Activated naive CD4-positive, alpha-beta T cell treated with anti-CD3 and anti-CD28 coated beads for 36 hours (primary cell): ENCODE results near the gene MTR. TPM values are rescaled to one million over a fixed set of nuclear protein-coding genes. Genes with fewer than 3 reads are reported as not detected.
A peak's percentile ranks its signal among the peaks of the same experiment; 100 is the strongest.

Source experiments
- CTCF ChIA-PET: fragments of 350-600 bp; sonication (Branson Sonifier 250); formaldehyde crosslinking; loops from one replicate; lab custom pipeline; 2021; ENCODE audit warnings: antibody characterized with exemption; lab: Charles Lee
- DNase-seq: peaks from one replicate; pipeline ENCODE4 v3.0.0-alpha.2; 2020
- H3K27ac Mint-ChIP-seq: one replicate; pipeline ENCODE4 v1.8.0; 2021; ENCODE audit warnings: mild to moderate bottlenecking, mixed read lengths
- H3K27me3 Mint-ChIP-seq: one replicate; pipeline ENCODE4 v1.8.0; 2021; ENCODE audit warnings: low read depth, mixed read lengths
- H3K36me3 Mint-ChIP-seq: one replicate; pipeline ENCODE4 v1.8.0; 2021; ENCODE audit warnings: low read depth, mixed read lengths
- H3K4me1 Mint-ChIP-seq: one replicate; pipeline ENCODE4 v1.8.0; 2021; ENCODE audit warnings: low read depth, mixed read lengths
- H3K4me3 Mint-ChIP-seq: one replicate; pipeline ENCODE4 v1.8.0; 2021; ENCODE audit warnings: mild to moderate bottlenecking, moderate library complexity, mixed read lengths
- H3K9me3 Mint-ChIP-seq: one replicate; pipeline ENCODE4 v1.8.0; 2021; ENCODE audit warnings: mixed read lengths
- intact Hi-C: fragments of 100-400 bp; cut with micrococcal nuclease; formaldehyde crosslinking; loops from one replicate; pipeline ENCODE4 v1.15.1; 2023
- total RNA-seq, 2 experiments: library from RNA; stranded (reverse); gene quantifications; one replicate each; pipeline ENCODE4 v1.2.3, GENCODE V29; 2021

Gene MTR
- total RNA-seq, 2 experiments from 2014 or later, result 55.3 to 57.6 TPM

DNA sequence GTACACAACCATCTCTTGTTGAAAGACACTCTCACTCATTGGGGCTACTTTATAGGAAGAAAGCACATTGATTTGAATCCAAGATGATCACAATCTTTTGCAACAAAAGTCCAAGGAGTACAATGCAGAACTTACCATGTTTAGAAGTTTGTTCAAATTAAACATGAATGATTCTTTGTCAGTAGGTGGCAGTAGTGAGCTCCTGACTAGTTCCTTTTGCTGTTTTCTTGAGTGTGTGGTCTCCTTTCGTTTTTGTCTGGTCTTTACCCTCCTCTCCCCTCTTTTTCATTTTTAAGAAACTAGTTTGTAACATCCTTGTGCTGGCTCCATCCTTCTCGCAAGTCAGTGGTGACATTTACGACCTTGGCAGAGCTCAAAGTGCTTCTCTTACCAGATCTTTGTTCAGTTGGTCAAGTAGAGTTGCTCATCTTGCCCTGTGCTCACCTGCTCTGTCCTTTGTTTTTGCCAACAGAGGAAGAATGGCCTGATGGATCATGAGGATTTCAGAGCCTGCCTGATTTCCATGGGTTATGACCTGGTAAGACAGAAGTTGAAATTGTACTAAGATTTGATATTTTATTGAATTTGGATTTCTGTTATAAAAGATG is 35.7 kb upstream of the MTR start:
- Mint-ChIP-seq H3K27ac (no peak overlapping the region), H3K27me3 (no peaks in the 10 kb centered on the region), H3K4me1 (no peaks in the 10 kb centered on the region), H3K36me3 (no peaks in the 10 kb centered on the region), H3K4me3 (no peak overlapping the region), H3K9me3 (no peaks in the 10 kb centered on the region)
- CTCF ChIA-PET, result interaction anchor here (0.6 to 4.2 kb wide), 35 partner anchors 8 to 803 kb away, joined by 3 to 31 read pairs (median 5); partner anchors contain the start of gene MTR
- intact Hi-C loops, result loop anchor here (1.0 to 10.0 kb wide), 7 partner anchors 36 to 803 kb away; partner anchors contain the start of genes MTR and RYR2
- peak; percentile 7 for DNase-seq

- CTCF ChIA-PET, result interaction anchor here (0.6 to 4.2 kb wide), 11 partner anchors 11 to 802 kb away, joined by 3 to 31 read pairs (median 6); partner anchors contain the start of gene MTR
- H3K36me3 Mint-ChIP-seq, result no peaks in the 10 kb centered on the region
- H3K4me3 Mint-ChIP-seq, result no peak overlapping the region
- intact Hi-C loops, result no loop called here
- DNase-seq, result no peak
- no peaks in the 10 kb centered on the region for H3K4me1 Mint-ChIP-seq
- H3K27ac Mint-ChIP-seq, result no peak overlapping the region
- no peaks in the 10 kb centered on the region for H3K27me3 Mint-ChIP-seq
- H3K9me3 Mint-ChIP-seq, result no peaks in the 10 kb centered on the region
These were observed 34.6 kb upstream of the MTR start for GRCh38 chr1:236760480-236760879.

DNA sequence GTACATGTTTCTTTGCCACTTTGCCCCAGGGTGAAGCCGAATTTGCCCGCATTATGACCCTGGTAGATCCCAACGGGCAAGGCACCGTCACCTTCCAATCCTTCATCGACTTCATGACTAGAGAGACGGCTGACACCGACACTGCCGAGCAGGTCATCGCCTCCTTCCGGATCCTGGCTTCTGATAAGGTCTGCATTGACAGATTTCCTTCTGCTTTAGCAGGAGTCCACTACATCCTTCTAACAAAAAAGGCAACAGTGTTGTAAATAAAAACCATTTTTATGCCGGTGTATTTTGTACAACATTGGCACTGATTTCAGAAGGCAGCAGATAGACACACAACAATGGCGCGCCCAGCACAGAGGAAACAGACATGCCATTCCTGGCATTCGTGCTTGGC is 34.1 kb upstream of the MTR start:
- Mint-ChIP-seq H3K27ac (no peak overlapping the region), H3K4me1 (no peaks in the 10 kb centered on the region), H3K4me3 (no peak overlapping the region), H3K27me3 (no peaks in the 10 kb centered on the region), H3K36me3 (no peaks in the 10 kb centered on the region), H3K9me3 (no peaks in the 10 kb centered on the region)
- DNase-seq, result no peak
- intact Hi-C loops, result no loop called here
- CTCF ChIA-PET, result interaction anchor here (0.9 to 4.2 kb wide), 4 partner anchors 11 to 110 kb away, joined by 3 to 31 read pairs (median 12); no protein-coding TSS in a partner anchor

- DNase-seq, result no peak
- Mint-ChIP-seq H3K9me3 (no peaks in the 10 kb centered on the region), H3K4me1 (no peaks in the 10 kb centered on the region), H3K36me3 (no peaks in the 10 kb centered on the region), H3K27ac (no peak overlapping the region), H3K27me3 (no peaks in the 10 kb centered on the region), H3K4me3 (no peak overlapping the region)
- CTCF ChIA-PET, result interaction anchor here (0.7 to 4.2 kb wide), 3 partner anchors 9 to 109 kb away, joined by 3 to 31 read pairs (median 4); no protein-coding TSS in a partner anchor
- intact Hi-C loops, result no loop called here
These were observed 33.5 kb upstream of the MTR start for GRCh38 chr1:236761397-236762132.

DNA sequence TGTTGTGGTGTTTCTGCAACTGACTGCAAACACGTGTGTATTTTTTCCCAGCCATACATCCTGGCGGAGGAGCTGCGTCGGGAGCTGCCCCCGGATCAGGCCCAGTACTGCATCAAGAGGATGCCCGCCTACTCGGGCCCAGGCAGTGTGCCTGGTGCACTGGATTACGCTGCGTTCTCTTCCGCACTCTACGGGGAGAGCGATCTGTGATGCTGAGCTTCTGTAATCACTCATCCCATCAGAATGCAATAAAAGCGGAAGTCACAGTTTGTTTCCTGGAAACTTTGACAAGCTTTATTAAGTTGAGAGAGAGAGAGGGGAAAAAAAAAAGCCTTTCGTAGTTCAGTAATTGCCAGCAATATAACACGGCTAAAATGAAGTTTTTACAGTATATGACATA is 32.7 kb upstream of the MTR start:
- H3K9me3 Mint-ChIP-seq, result no peaks in the 10 kb centered on the region
- no peaks in the 10 kb centered on the region for H3K4me1 Mint-ChIP-seq
- no peaks in the 10 kb centered on the region for H3K27me3 Mint-ChIP-seq
- no peaks in the 10 kb centered on the region for H3K36me3 Mint-ChIP-seq
- H3K4me3 Mint-ChIP-seq, result no peak overlapping the region
- CTCF ChIA-PET, result interaction anchor here (0.7 to 1.0 kb wide), 2 partner anchors 8 to 43 kb away, joined by 3 to 4 read pairs; no protein-coding TSS in a partner anchor
- intact Hi-C loops, result no loop called here
- no peak overlapping the region for H3K27ac Mint-ChIP-seq
- DNase-seq, result peak; percentile 12

DNA sequence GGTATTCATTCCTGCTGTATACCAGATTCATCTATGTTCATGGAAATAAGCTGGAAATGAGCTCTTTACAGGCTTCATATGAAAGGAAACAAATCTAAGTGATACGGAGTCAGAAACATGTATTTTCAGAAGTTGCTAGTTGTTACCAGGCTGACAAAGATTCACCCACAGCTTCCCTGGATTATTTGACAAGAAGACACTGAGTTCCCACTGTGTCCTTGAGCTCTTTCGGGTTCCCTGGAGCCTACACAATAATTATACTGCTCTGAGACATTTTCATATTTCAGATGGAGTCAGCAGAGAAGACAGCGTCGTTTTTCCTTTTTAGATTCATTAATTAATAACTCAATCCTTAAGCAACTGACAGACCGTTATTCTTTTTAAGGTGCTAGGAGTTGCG is 29.3 kb upstream of the MTR start:
- Mint-ChIP-seq H3K36me3 (no peaks in the 10 kb centered on the region), H3K9me3 (no peaks in the 10 kb centered on the region), H3K4me1 (no peaks in the 10 kb centered on the region), H3K4me3 (no peak overlapping the region), H3K27ac (no peak overlapping the region), H3K27me3 (peaks cover 10% of the 10 kb centered on the region)
- no peak for DNase-seq
- intact Hi-C loops, result no loop called here
- CTCF ChIA-PET, result interaction anchor here (1.0 to 1.3 kb wide), 2 partner anchors 13 to 621 kb away, joined by 3 read pairs; no protein-coding TSS in a partner anchor

GRCh38 chr1:236766506-236766905 is 28.6 kb upstream of the MTR start:
- H3K36me3 Mint-ChIP-seq, result no peaks in the 10 kb centered on the region
- no peaks in the 10 kb centered on the region for H3K9me3 Mint-ChIP-seq
- DNase-seq, result no peak
- no peak overlapping the region for H3K4me3 Mint-ChIP-seq
- no peaks in the 10 kb centered on the region for H3K4me1 Mint-ChIP-seq
- CTCF ChIA-PET, result interaction anchor here (1.3 kb wide), 1 partner anchor 13 kb away, joined by 3 read pairs; no protein-coding TSS in a partner anchor
- intact Hi-C loops, result no loop called here
- H3K27me3 Mint-ChIP-seq, result peaks cover 10% of the 10 kb centered on the region
- no peak overlapping the region for H3K27ac Mint-ChIP-seq

GRCh38 chr1:236767276-236767675 is 27.8 kb upstream of the MTR start:
- intact Hi-C loops, result no loop called here
- CTCF ChIA-PET, result interaction anchor here (0.6 to 1.7 kb wide), 2 partner anchors 8 to 129 kb away, joined by 3 to 6 read pairs; no protein-coding TSS in a partner anchor
- H3K36me3 Mint-ChIP-seq, result no peaks in the 10 kb centered on the region

GRCh38 chr1:236768601-236769000 is 26.5 kb upstream of the MTR start:
- Mint-ChIP-seq H3K36me3 (no peaks in the 10 kb centered on the region), H3K9me3 (no peaks in the 10 kb centered on the region), H3K27me3 (peaks cover 10% of the 10 kb centered on the region), H3K4me1 (no peaks in the 10 kb centered on the region), H3K27ac (no peak overlapping the region), H3K4me3 (no peak overlapping the region)
- CTCF ChIA-PET, result interaction anchor here (0.6 to 1.7 kb wide), 5 partner anchors 9 to 160 kb away, joined by 3 to 6 read pairs (median 3); no protein-coding TSS in a partner anchor
- DNase-seq, result no peak
- intact Hi-C loops, result no loop called here

More at GRCh38 chr1:236767276-236767675, 27.8 kb upstream of the MTR start:
- H3K27me3 Mint-ChIP-seq, result peaks cover 10% of the 10 kb centered on the region
- no peak overlapping the region for H3K27ac Mint-ChIP-seq
- H3K4me3 Mint-ChIP-seq, result no peak overlapping the region
- H3K9me3 Mint-ChIP-seq, result no peaks in the 10 kb centered on the region
- no peak for DNase-seq
- no peaks in the 10 kb centered on the region for H3K4me1 Mint-ChIP-seq

DNA sequence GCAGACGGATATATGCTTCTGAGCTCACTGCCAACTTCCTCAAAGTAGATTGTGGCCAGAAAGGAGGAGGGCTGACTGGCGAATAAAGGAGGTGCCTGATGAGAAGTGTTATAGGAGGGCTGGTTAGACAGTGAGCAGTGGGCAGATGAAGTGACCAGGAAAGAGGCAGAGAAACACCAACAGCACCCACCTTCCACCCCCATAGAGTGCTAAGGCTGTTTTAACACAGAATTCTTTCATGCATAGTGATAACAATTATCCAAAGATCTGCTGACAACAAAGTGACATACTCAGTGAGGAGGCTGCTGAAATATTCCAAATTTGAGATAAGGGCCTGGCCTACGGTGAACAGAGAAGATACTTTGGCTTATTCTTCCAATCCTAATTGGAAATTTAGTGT is 21.2 kb upstream of the MTR start:
- DNase-seq, result no peak
- CTCF ChIA-PET, result no interaction called here
- Mint-ChIP-seq H3K4me3 (no peak overlapping the region), H3K27me3 (peaks cover 24% of the 10 kb centered on the region), H3K27ac (no peak overlapping the region), H3K4me1 (no peaks in the 10 kb centered on the region), H3K36me3 (no peaks in the 10 kb centered on the region), H3K9me3 (peaks cover 6% of the 10 kb centered on the region)
- intact Hi-C loops, result no loop called here

- no peaks in the 10 kb centered on the region for H3K4me1 Mint-ChIP-seq
- H3K27me3 Mint-ChIP-seq, result peaks cover 23% of the 10 kb centered on the region
- CTCF ChIA-PET, result no interaction called here
- no peak overlapping the region for H3K27ac Mint-ChIP-seq
- intact Hi-C loops, result no loop called here
- H3K9me3 Mint-ChIP-seq, result peaks cover 11% of the 10 kb centered on the region
- no peak overlapping the region for H3K4me3 Mint-ChIP-seq
- peaks cover 4% of the 10 kb centered on the region for H3K36me3 Mint-ChIP-seq
- no peak for DNase-seq
These were observed 20.2 kb upstream of the MTR start for GRCh38 chr1:236774926-236775325.

GRCh38 chr1:236779312-236779711 is 15.8 kb upstream of the MTR start:
- peaks cover 23% of the 10 kb centered on the region for H3K27me3 Mint-ChIP-seq
- no peaks in the 10 kb centered on the region for H3K4me1 Mint-ChIP-seq
- no peak overlapping the region for H3K4me3 Mint-ChIP-seq
- peaks cover 11% of the 10 kb centered on the region for H3K9me3 Mint-ChIP-seq
- no peak overlapping the region for H3K27ac Mint-ChIP-seq
- peaks cover 4% of the 10 kb centered on the region for H3K36me3 Mint-ChIP-seq
- no peak for DNase-seq
- intact Hi-C loops, result no loop called here
- CTCF ChIA-PET, result no interaction called here
